Dendritic cell treated with granulocyte-macrophage colony-stimulating factor and Interleukin-4, amounts not matched to agents 40 ng/mL and 50 ng/mL, for 4 days (primary cell): Measurements from ENCODE around the gene GRIP2.

Experiments
- H3K27ac Mint-ChIP-seq: one replicate; pipeline ENCODE4 v1.8.0; 2022; ENCODE audit warnings: mild to moderate bottlenecking, mixed read lengths
- H3K27me3 Mint-ChIP-seq: one replicate; pipeline ENCODE4 v1.8.0; 2022; ENCODE audit warnings: mild to moderate bottlenecking, mixed read lengths
- H3K36me3 Mint-ChIP-seq: one replicate; pipeline ENCODE4 v1.8.0; 2022; ENCODE audit warnings: low read depth, mixed read lengths
- H3K4me1 Mint-ChIP-seq: one replicate; pipeline ENCODE4 v1.8.0; 2022; ENCODE audit warnings: low read depth, mixed read lengths
- H3K4me3 Mint-ChIP-seq: one replicate; pipeline ENCODE4 v1.8.0; 2022; ENCODE audit warnings: mild to moderate bottlenecking, moderate library complexity, mixed read lengths
- H3K9me3 Mint-ChIP-seq: one replicate; pipeline ENCODE4 v1.8.0; 2022; ENCODE audit warnings: mixed read lengths
- intact Hi-C: fragments of 100-400 bp; cut with micrococcal nuclease; formaldehyde crosslinking; loops from one replicate; pipeline ENCODE4 v1.15.0; 2022

Gene GRIP2

GRCh38 chr3:14539742-14540491, at the start of gene GRIP2:
Gene GRIP2 (minus strand): TSS chr3:14540342. CDS start chr3:14540308, 34 bp downstream.
- Mint-ChIP-seq H3K27me3 (no peaks in the 10 kb centered on the region), H3K36me3 (no peaks in the 10 kb centered on the region), H3K4me1 (no peaks in the 10 kb centered on the region), H3K27ac (no peak within 1 kb of the TSS), H3K4me3 (no peak within 1 kb of the TSS), H3K9me3 (no peaks in the 10 kb centered on the region)
- intact Hi-C loops = no loop called here

GRCh38 chr3:14588425-14589112, 48.4 kb upstream of the GRIP2 start:
- H3K27ac Mint-ChIP-seq = no peak overlapping the region

GRCh38 chr3:14587740-14588360, 47.7 kb upstream of the GRIP2 start:
- Mint-ChIP-seq H3K27ac (no peak overlapping the region), H3K9me3 (no peaks in the 10 kb centered on the region), H3K36me3 (no peaks in the 10 kb centered on the region)

More at GRCh38 chr3:14588425-14589112, 48.4 kb upstream of the GRIP2 start:
- no peak overlapping the region for H3K4me3 Mint-ChIP-seq
- no peaks in the 10 kb centered on the region for H3K9me3 Mint-ChIP-seq
- H3K36me3 Mint-ChIP-seq = no peaks in the 10 kb centered on the region
- peaks cover 29% of the 10 kb centered on the region for H3K27me3 Mint-ChIP-seq
- no peaks in the 10 kb centered on the region for H3K4me1 Mint-ChIP-seq
- intact Hi-C loops = no loop called here

GRCh38 chr3:14586611-14587010, 46.5 kb upstream of the GRIP2 start:
- H3K36me3 Mint-ChIP-seq = no peaks in the 10 kb centered on the region
- H3K4me3 Mint-ChIP-seq = no peak overlapping the region
- intact Hi-C loops = no loop called here
- no peaks in the 10 kb centered on the region for H3K9me3 Mint-ChIP-seq
- H3K27ac Mint-ChIP-seq = no peak overlapping the region
- H3K27me3 Mint-ChIP-seq = peaks cover 29% of the 10 kb centered on the region
- H3K4me1 Mint-ChIP-seq = no peaks in the 10 kb centered on the region

More at GRCh38 chr3:14587740-14588360, 47.7 kb upstream of the GRIP2 start:
- Mint-ChIP-seq H3K4me3 (no peak overlapping the region), H3K27me3 (peaks cover 29% of the 10 kb centered on the region), H3K4me1 (no peaks in the 10 kb centered on the region)
- intact Hi-C loops = no loop called here

- intact Hi-C loops = no loop called here
- H3K27ac Mint-ChIP-seq = no peak overlapping the region
- no peaks in the 10 kb centered on the region for H3K9me3 Mint-ChIP-seq
- no peaks in the 10 kb centered on the region for H3K4me1 Mint-ChIP-seq
- H3K36me3 Mint-ChIP-seq = no peaks in the 10 kb centered on the region
- H3K4me3 Mint-ChIP-seq = no peak overlapping the region
- peaks cover 15% of the 10 kb centered on the region for H3K27me3 Mint-ChIP-seq
Observed at GRCh38 chr3:14583548-14584091, 43.5 kb upstream of the GRIP2 start.

- intact Hi-C loops = no loop called here
- Mint-ChIP-seq H3K36me3 (no peaks in the 10 kb centered on the region), H3K27ac (no peak overlapping the region), H3K9me3 (no peaks in the 10 kb centered on the region), H3K4me1 (no peaks in the 10 kb centered on the region), H3K27me3 (peaks cover 11% of the 10 kb centered on the region), H3K4me3 (no peak overlapping the region)
Observed at GRCh38 chr3:14582045-14582410, 41.9 kb upstream of the GRIP2 start.

- Mint-ChIP-seq H3K4me1 (no peaks in the 10 kb centered on the region), H3K4me3 (no peak overlapping the region), H3K9me3 (no peaks in the 10 kb centered on the region), H3K27me3 (peaks cover 11% of the 10 kb centered on the region), H3K27ac (no peak overlapping the region), H3K36me3 (no peaks in the 10 kb centered on the region)
- intact Hi-C loops = no loop called here
Observed at GRCh38 chr3:14581334-14582044, 41.3 kb upstream of the GRIP2 start.

GRCh38 chr3:14577897-14578296, 37.8 kb upstream of the GRIP2 start:
- Mint-ChIP-seq H3K4me3 (no peak overlapping the region), H3K36me3 (no peaks in the 10 kb centered on the region), H3K9me3 (no peaks in the 10 kb centered on the region), H3K27me3 (peaks cover 4% of the 10 kb centered on the region), H3K27ac (no peak overlapping the region), H3K4me1 (no peaks in the 10 kb centered on the region)
- intact Hi-C loops = no loop called here

- H3K36me3 Mint-ChIP-seq = no peaks in the 10 kb centered on the region
Observed at GRCh38 chr3:14576163-14576562, 36.0 kb upstream of the GRIP2 start.

GRCh38 chr3:14574183-14574582, 34.0 kb upstream of the GRIP2 start:
- Mint-ChIP-seq H3K27ac (no peak overlapping the region), H3K36me3 (no peaks in the 10 kb centered on the region), H3K27me3 (peaks cover 10% of the 10 kb centered on the region), H3K9me3 (no peaks in the 10 kb centered on the region), H3K4me3 (no peak overlapping the region), H3K4me1 (peaks cover 7% of the 10 kb centered on the region)
- intact Hi-C loops = no loop called here

More at GRCh38 chr3:14576163-14576562, 36.0 kb upstream of the GRIP2 start:
- no peaks in the 10 kb centered on the region for H3K9me3 Mint-ChIP-seq
- H3K27ac Mint-ChIP-seq = no peak overlapping the region
- H3K27me3 Mint-ChIP-seq = peaks cover 7% of the 10 kb centered on the region
- H3K4me3 Mint-ChIP-seq = no peak overlapping the region
- H3K4me1 Mint-ChIP-seq = no peaks in the 10 kb centered on the region
- intact Hi-C loops = no loop called here

- no peak overlapping the region for H3K4me3 Mint-ChIP-seq
- H3K27ac Mint-ChIP-seq = no peak overlapping the region
- peaks cover 10% of the 10 kb centered on the region for H3K27me3 Mint-ChIP-seq
- no peaks in the 10 kb centered on the region for H3K36me3 Mint-ChIP-seq
- intact Hi-C loops = no loop called here
- H3K9me3 Mint-ChIP-seq = no peaks in the 10 kb centered on the region
- H3K4me1 Mint-ChIP-seq = peaks cover 7% of the 10 kb centered on the region
Observed at GRCh38 chr3:14573706-14574105, 33.6 kb upstream of the GRIP2 start.

GRCh38 chr3:14570864-14571263, 30.7 kb upstream of the GRIP2 start:
- Mint-ChIP-seq H3K9me3 (no peaks in the 10 kb centered on the region), H3K4me3 (no peak overlapping the region), H3K27me3 (peaks cover 24% of the 10 kb centered on the region), H3K36me3 (no peaks in the 10 kb centered on the region), H3K27ac (no peak overlapping the region), H3K4me1 (peaks cover 7% of the 10 kb centered on the region)
- intact Hi-C loops = no loop called here

- H3K4me1 Mint-ChIP-seq = peaks cover 7% of the 10 kb centered on the region
- no peak overlapping the region for H3K4me3 Mint-ChIP-seq
- no peaks in the 10 kb centered on the region for H3K9me3 Mint-ChIP-seq
- H3K27ac Mint-ChIP-seq = no peak overlapping the region
- no peaks in the 10 kb centered on the region for H3K36me3 Mint-ChIP-seq
- H3K27me3 Mint-ChIP-seq = peaks cover 26% of the 10 kb centered on the region
- intact Hi-C loops = no loop called here
Observed at GRCh38 chr3:14570089-14570488, 29.9 kb upstream of the GRIP2 start.
